H9 (cell line): ENCODE measurements around the gene SLC27A1. TPM values are rescaled to one million over a fixed set of nuclear protein-coding genes. Genes with fewer than 3 reads are reported as not detected.

Experiments used
- DNase-seq: peaks from one replicate; pipeline ENCODE4 v3.0.0-alpha.2; 2017
- H2AFZ ChIP-seq: one replicate; pipeline ENCODE4 v1.6.1; 2013; ENCODE audit warnings: mild to moderate bottlenecking, low read length, control low read depth, moderate library complexity
- H2AK5ac ChIP-seq: 2 replicates; pipeline ENCODE4 v1.6.1; 2013; ENCODE audit warnings: low read length, control low read depth, mixed read lengths; ENCODE audit not compliant: insufficient read length
- H2BK120ac ChIP-seq: one replicate; pipeline ENCODE4 v1.6.1; 2013; ENCODE audit warnings: low read depth, mild to moderate bottlenecking, low read length, control low read depth, inconsistent platforms; ENCODE audit not compliant: poor library complexity, severe bottlenecking
- H2BK12ac ChIP-seq: 2 replicates; pipeline ENCODE4 v1.6.1; 2013; ENCODE audit warnings: low read length, control low read depth, mixed read lengths, low read depth; ENCODE audit not compliant: insufficient read length
- H2BK15ac ChIP-seq: 2 replicates; pipeline ENCODE4 v1.6.1; 2013; ENCODE audit warnings: low read depth, low read length, control low read depth
- H2BK20ac ChIP-seq: one replicate; pipeline ENCODE4 v1.6.1; 2013; ENCODE audit warnings: low read depth, mild to moderate bottlenecking, low read length, control low read depth, inconsistent platforms; ENCODE audit not compliant: poor library complexity, severe bottlenecking
- H2BK5ac ChIP-seq: 2 replicates; pipeline ENCODE4 v1.6.1; 2013; ENCODE audit warnings: low read length, control low read depth, mixed read lengths; ENCODE audit not compliant: insufficient read length
- H3K14ac ChIP-seq: 2 replicates; pipeline ENCODE4 v1.6.1; 2013; ENCODE audit warnings: low read length, control low read depth; ENCODE audit not compliant: insufficient read depth
- H3K18ac ChIP-seq: 2 replicates; pipeline ENCODE4 v1.6.1; 2013; ENCODE audit warnings: low read depth, mild to moderate bottlenecking, mixed read lengths, low read length, control low read depth; ENCODE audit not compliant: insufficient read length
- H3K23ac ChIP-seq: 2 replicates; pipeline ENCODE4 v1.6.1; 2013; ENCODE audit warnings: low read length, control low read depth, mixed read lengths, low read depth; ENCODE audit not compliant: insufficient read length
- H3K23me2 ChIP-seq: 2 replicates; pipeline ENCODE4 v1.6.1; 2013; ENCODE audit warnings: low read depth, mild to moderate bottlenecking, mixed read lengths, low read length, control low read depth; ENCODE audit not compliant: insufficient read length, poor library complexity, severe bottlenecking
- H3K27ac ChIP-seq: 2 replicates; pipeline ENCODE4 v1.5.1; 2013; ENCODE audit warnings: low read length, control low read depth, mixed read lengths, low read depth; ENCODE audit not compliant: insufficient read length
- H3K27me3 ChIP-seq: 2 replicates; pipeline ENCODE4 v1.6.1; 2013; ENCODE audit warnings: low read length, control low read depth, inconsistent platforms; ENCODE audit not compliant: insufficient read depth
- H3K4ac ChIP-seq: 2 replicates; pipeline ENCODE4 v1.6.1; 2013; ENCODE audit warnings: low read depth, mild to moderate bottlenecking, control low read depth, inconsistent platforms, low read length, moderate library complexity
- H3K4me1 ChIP-seq: 2 replicates; pipeline ENCODE4 v1.6.1; 2013; ENCODE audit warnings: low read length, control low read depth, inconsistent platforms; ENCODE audit not compliant: insufficient read depth
- H3K4me2 ChIP-seq: 2 replicates; pipeline ENCODE4 v1.6.1; 2013; ENCODE audit warnings: low read length, control low read depth, mixed read lengths; ENCODE audit not compliant: insufficient read length, insufficient read depth
- H3K56ac ChIP-seq: 2 replicates; pipeline ENCODE4 v1.6.1; 2013; ENCODE audit warnings: low read depth, mild to moderate bottlenecking, mixed read lengths, low read length, control low read depth; ENCODE audit not compliant: insufficient read length
- H3K79me1 ChIP-seq: 2 replicates; pipeline ENCODE4 v1.6.1; 2013; ENCODE audit warnings: low read depth, mild to moderate bottlenecking, moderate library complexity, low read length, control low read depth, inconsistent platforms; ENCODE audit not compliant: insufficient read depth, poor library complexity, severe bottlenecking
- H3K79me2 ChIP-seq: 2 replicates; pipeline ENCODE4 v1.6.1; 2013; ENCODE audit warnings: low read length, control low read depth, inconsistent platforms; ENCODE audit not compliant: insufficient read depth
- H3K9ac ChIP-seq: 2 replicates; pipeline ENCODE4 v1.6.1; 2013; ENCODE audit warnings: low read length, control low read depth, mixed read lengths; ENCODE audit not compliant: insufficient read length; ENCODE audit errors: extremely low read depth
- H3K9me3 ChIP-seq: one replicate; pipeline ENCODE4 v1.6.1; 2013; ENCODE audit warnings: low read depth, low read length, inconsistent platforms; ENCODE audit not compliant: control insufficient read depth
- H3T11ph ChIP-seq: one replicate; pipeline ENCODE4 v1.6.1; 2013; ENCODE audit warnings: mild to moderate bottlenecking, low read length, control low read depth, inconsistent platforms
- H4K20me1 ChIP-seq: one replicate; pipeline ENCODE4 v1.6.1; 2013; ENCODE audit not compliant: control insufficient read depth, insufficient read length, insufficient read depth
- H4K5ac ChIP-seq: 2 replicates; pipeline ENCODE4 v1.6.1; 2013; ENCODE audit warnings: low read depth, mild to moderate bottlenecking, mixed read lengths, low read length, control low read depth; ENCODE audit not compliant: insufficient read length
- H4K8ac ChIP-seq: replicated peaks from 2 replicates; pipeline ENCODE4 v1.6.1; 2013; ENCODE audit warnings: low read length, control low read depth, mixed read lengths, low read depth; ENCODE audit not compliant: insufficient read length
- H4K91ac ChIP-seq: 2 replicates; pipeline ENCODE4 v1.6.1; 2013; ENCODE audit warnings: low read depth, mild to moderate bottlenecking, moderate library complexity, mixed read lengths, low read length, control low read depth; ENCODE audit not compliant: insufficient read length
- H3K27ac Mint-ChIP-seq, 3 experiments: 2 replicates in 2 of 3; 3 replicates in 1 of 3; pipeline ENCODE4 v1.8.0; 2020 to 2021; ENCODE audit warnings: mixed read lengths in 3 of 3, mild to moderate bottlenecking in 1 of 3, moderate library complexity in 1 of 3
- H3K27me3 Mint-ChIP-seq: 2 replicates; pipeline ENCODE4 v1.8.0; 2021; ENCODE audit warnings: low read depth, mild to moderate bottlenecking, moderate library complexity, mixed read lengths
- H3K36me3 Mint-ChIP-seq, 3 experiments: 2 replicates in 2 of 3; 3 replicates in 1 of 3; pipeline ENCODE4 v1.8.0; 2020 to 2021; ENCODE audit warnings: low read depth in 3 of 3, mixed read lengths in 3 of 3; ENCODE audit not compliant: insufficient read depth in 1 of 3
- H3K4me1 Mint-ChIP-seq, 2 experiments: 2 replicates each; pipeline ENCODE4 v1.8.0; 2020; ENCODE audit warnings: mixed read lengths in 2 of 2
- H3K4me3 Mint-ChIP-seq, 2 experiments: 2 replicates in 1 of 2; 3 replicates in 1 of 2; pipeline ENCODE4 v1.8.0; 2020 to 2021; ENCODE audit warnings: mild to moderate bottlenecking in 2 of 2, mixed read lengths in 2 of 2, moderate library complexity in 1 of 2
- H3K9me3 Mint-ChIP-seq, 2 experiments: 2 replicates in 1 of 2; 3 replicates in 1 of 2; pipeline ENCODE4 v1.8.0; 2020; ENCODE audit warnings: mild to moderate bottlenecking in 2 of 2, mixed read lengths in 2 of 2, moderate library complexity in 1 of 2
- CTCF ChIP-seq: fragments of 200-600 bp; sonication (generic); conservative IDR thresholded peaks from 3 replicates; pipeline ENCODE4 v1.8.0; 2021; ENCODE audit warnings: antibody characterized with exemption, mild to moderate bottlenecking
- WGBS: extraction: QIAGEN DNeasy Blood & Tissue Kit; methylation state at CpG from one replicate; pipeline ENCODE4 v1.1.7; 2013; ENCODE audit warnings: missing lambda C conversion rate, low lambda C conversion rate, mixed read lengths; ENCODE audit not compliant: insufficient read length; ENCODE audit errors: extremely low coverage; 5-methylcytosine and 5-hydroxymethylcytosine counted together
- total RNA-seq: library from RNA; stranded (reverse); gene quantifications from 2 replicates; pipeline ENCODE4 v1.2.1, GENCODE V29; 2021

SLC27A1 gene
- total RNA-seq, 1 experiment from 2014 or later = 6.4 TPM

- no peak for TF ChIP-seq CTCF
- H2AK5ac ChIP-seq = no peak overlapping the region
- no peak overlapping the region for H2BK20ac ChIP-seq
- H3K23me2 ChIP-seq = no peaks in the 10 kb centered on the region
- no peak overlapping the region for H4K5ac ChIP-seq
- Mint-ChIP-seq H3K4me1 (peaks cover 2 to 5% of the 10 kb centered on the region in 2 experiments; a peak in 1 of 4 replicates), H3K27ac (no peak overlapping the region), H3K9me3 (no peaks in the 10 kb centered on the region), H3K27me3 (peaks cover 30% of the 10 kb centered on the region), H3K4me3 (peak overlapping the region; percentile 54 to 79), H3K36me3 (no peaks in the 10 kb centered on the region)
- no peak overlapping the region for H3K4ac ChIP-seq
- WGBS = no CpG with 5 or more reads among the region's 5 CpGs
- no peak overlapping the region for H3K27ac ChIP-seq
- H3K79me2 ChIP-seq = no peaks in the 10 kb centered on the region
- H3K18ac ChIP-seq = no peak overlapping the region
- H3K9me3 ChIP-seq = no peaks in the 10 kb centered on the region
- H3K79me1 ChIP-seq = no peaks in the 10 kb centered on the region
- H4K91ac ChIP-seq = no peak overlapping the region
- no peak overlapping the region for H2AFZ ChIP-seq
- H3K56ac ChIP-seq = no peak overlapping the region
- H3K14ac ChIP-seq = no peak overlapping the region
- H2BK15ac ChIP-seq = no peak overlapping the region
- peak overlapping the region; percentile 32 for H3K4me2 ChIP-seq
- H4K20me1 ChIP-seq = no peaks in the 10 kb centered on the region
- DNase-seq = no peak
- H3K27me3 ChIP-seq = peaks cover 3% of the 10 kb centered on the region; the same call in 1 of the 2 replicates
- no peak overlapping the region for H2BK12ac ChIP-seq
- H3T11ph ChIP-seq = no peak overlapping the region
- H3K4me1 ChIP-seq = no peaks in the 10 kb centered on the region
- H4K8ac ChIP-seq = no peak overlapping the region
- H3K23ac ChIP-seq = no peak overlapping the region
- H2BK5ac ChIP-seq = no peak overlapping the region
- no peak overlapping the region for H3K9ac ChIP-seq
- H2BK120ac ChIP-seq = no peak overlapping the region
These were observed 22.6 kb upstream of the SLC27A1 start for GRCh38 chr19:17447704-17448130.
